Transverse colon (tissue), 4 donors: Measurements from ENCODE around the gene XRCC2. TPM values are rescaled to one million over a fixed set of nuclear protein-coding genes. Genes with fewer than 3 reads are reported as not detected.
A peak's percentile ranks its signal among the peaks of the same experiment; 100 is the strongest.

Experiments
- DNase-seq: peaks from one replicate; pipeline ENCODE4 v3.0.0-alpha.2; 2019
- H3K27ac ChIP-seq, 4 donors: fragments of 200-600 bp; sonication (generic); 2 replicates each; pipeline ENCODE4 v1.5.1; 2016 to 2018; ENCODE audit warnings: inconsistent platforms in 4 of 4
- H3K27me3 ChIP-seq: fragments of 200-600 bp; sonication (generic); 2 replicates; pipeline ENCODE4 v1.5.1; 2017; ENCODE audit warnings: inconsistent platforms
- H3K36me3 ChIP-seq, 4 donors: fragments of 200-600 bp; sonication (generic); 2 replicates each; pipeline ENCODE4 v1.5.1; 2017 to 2019; ENCODE audit warnings: inconsistent platforms in 4 of 4
- H3K4me1 ChIP-seq, 4 donors: fragments of 200-600 bp; sonication (generic); 2 replicates each; pipeline ENCODE4 v1.5.1; 2017 to 2020; ENCODE audit warnings: inconsistent platforms in 4 of 4
- H3K4me3 ChIP-seq, 4 donors: fragments of 200-600 bp; sonication (generic); 1 replicate in 1 of 4; 2 replicates in 3 of 4; pipeline versions ENCODE4 v1.5.1 to v1.6.1; 2017 to 2019; ENCODE audit warnings: inconsistent platforms in 4 of 4
- H3K9me3 ChIP-seq, 2 donors: fragments of 200-600 bp; sonication (generic); 2 replicates each; pipeline ENCODE4 v1.5.1; 2017 to 2019; ENCODE audit warnings: inconsistent platforms in 2 of 2
- EP300 ChIP-seq: sonication (generic); formaldehyde crosslinking; IDR thresholded peaks from one replicate; pipeline ENCODE4 v1.6.1; 2017; ENCODE audit warnings: antibody characterized with exemption, low read depth
- POLR2A ChIP-seq: fragments of 450-650 bp; IDR thresholded peaks from one replicate; pipeline ENCODE4 v1.6.1; 2016; ENCODE audit warnings: antibody characterized with exemption, mild to moderate bottlenecking, moderate library complexity
- POLR2AphosphoS5 ChIP-seq, 3 donors: sonication (generic); formaldehyde crosslinking; IDR thresholded peaks; one replicate each; pipeline ENCODE4 v1.6.1; 2016; ENCODE audit warnings: antibody characterized with exemption in 3 of 3
- WGBS, 2 donors: methylation state at CpG; one replicate each; pipeline ENCODE4 v1.1.5; 2018; ENCODE audit warnings: low coverage in 1 of 2; 5-methylcytosine and 5-hydroxymethylcytosine counted together
- in situ Hi-C, 4 donors: fragments of 200-750 bp; cut with MboI; loops; one replicate each; pipeline versions ENCODE4 v1.15.0 to v1.15.1; 2017; ENCODE audit warnings: low sequenced_read_pairs in 3 of 4, low pct_ligation_motif_present in 1 of 4, low pct_unique_long_range_greater_than_20kb in 1 of 4
- intact Hi-C: fragments of 100-400 bp; cut with DNase I; formaldehyde crosslinking; loops from one replicate; pipeline ENCODE4 v1.15.1; 2023; ENCODE audit warnings: low total_unique reads
- total RNA-seq, 4 donors: library from RNA; depleted of rRNA; stranded (reverse); fragments of >200 nt; gene quantifications; one replicate each; pipeline ENCODE4 v1.1.0, GENCODE V29; 2016
- TF ChIP-seq, protein P1 (sequence below), 5 experiments: fragments of 200-600 bp in 3 of 5; fragments of 450-650 bp in 2 of 5; sonication (generic) in 3 of 5; IDR thresholded peaks; 1 replicate in 2 of 5; 2 replicates in 3 of 5; pipeline ENCODE4 v1.5.1; 2016 to 2017; ENCODE audit warnings: antibody characterized with exemption in 5 of 5, inconsistent platforms in 3 of 5, mild to moderate bottlenecking in 2 of 5, moderate library complexity in 1 of 5

Gene XRCC2
- total RNA-seq, 4 donors from 2014 or later = 0.55 to 14.5 (median 0.79) TPM; not detected in 1

DNA sequence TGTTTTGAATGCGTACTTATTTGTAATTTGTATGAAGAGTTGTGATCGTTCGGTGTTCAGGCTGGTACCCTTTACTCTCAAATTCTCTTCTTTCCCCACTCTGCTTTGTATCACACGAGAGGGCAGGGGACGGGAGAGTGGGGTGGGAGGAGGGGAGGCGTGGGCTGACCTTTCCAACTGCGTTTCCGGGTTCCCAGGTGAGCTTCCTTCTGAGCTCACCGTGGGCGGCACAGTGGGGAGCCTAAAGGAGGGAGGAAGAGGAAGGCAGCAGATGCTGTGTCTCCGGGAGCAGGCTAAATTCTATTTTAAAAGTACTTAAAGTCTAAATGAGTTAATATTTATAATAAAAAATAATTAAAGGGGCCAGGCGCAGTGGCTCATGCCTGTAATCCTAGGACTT, 7.4 kb upstream of the XRCC2 start:
- Histone ChIP-seq H3K27me3 (no peaks in the 10 kb centered on the region), H3K27ac (no peak overlapping the region), H3K9me3 (no peaks in the 10 kb centered on the region), H3K4me3 (no peak overlapping the region), H3K36me3 (no peaks in the 10 kb centered on the region), H3K4me1 (no peaks in the 10 kb centered on the region)
- TF ChIP-seq EP300 (no peak), POLR2A (no peak), POLR2AphosphoS5 (IDR thresholded peaks at IDR 0.05) (no peak)
- TF ChIP-seq, protein P1, sequence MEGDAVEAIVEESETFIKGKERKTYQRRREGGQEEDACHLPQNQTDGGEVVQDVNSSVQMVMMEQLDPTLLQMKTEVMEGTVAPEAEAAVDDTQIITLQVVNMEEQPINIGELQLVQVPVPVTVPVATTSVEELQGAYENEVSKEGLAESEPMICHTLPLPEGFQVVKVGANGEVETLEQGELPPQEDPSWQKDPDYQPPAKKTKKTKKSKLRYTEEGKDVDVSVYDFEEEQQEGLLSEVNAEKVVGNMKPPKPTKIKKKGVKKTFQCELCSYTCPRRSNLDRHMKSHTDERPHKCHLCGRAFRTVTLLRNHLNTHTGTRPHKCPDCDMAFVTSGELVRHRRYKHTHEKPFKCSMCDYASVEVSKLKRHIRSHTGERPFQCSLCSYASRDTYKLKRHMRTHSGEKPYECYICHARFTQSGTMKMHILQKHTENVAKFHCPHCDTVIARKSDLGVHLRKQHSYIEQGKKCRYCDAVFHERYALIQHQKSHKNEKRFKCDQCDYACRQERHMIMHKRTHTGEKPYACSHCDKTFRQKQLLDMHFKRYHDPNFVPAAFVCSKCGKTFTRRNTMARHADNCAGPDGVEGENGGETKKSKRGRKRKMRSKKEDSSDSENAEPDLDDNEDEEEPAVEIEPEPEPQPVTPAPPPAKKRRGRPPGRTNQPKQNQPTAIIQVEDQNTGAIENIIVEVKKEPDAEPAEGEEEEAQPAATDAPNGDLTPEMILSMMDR (IDR thresholded peaks at IDR 0.05) = no peak
- no peak for DNase-seq
- intact Hi-C loops = no loop called here
- WGBS, 2 donors = 69 to 74% methylated on average over 11 to 12 of the region's 12 CpGs
- in situ Hi-C loops = loop anchor here in 2 of 4 donors (25.0 kb wide), 2 partner anchors 221 to 346 kb away; no protein-coding TSS in a partner anchor

DNA sequence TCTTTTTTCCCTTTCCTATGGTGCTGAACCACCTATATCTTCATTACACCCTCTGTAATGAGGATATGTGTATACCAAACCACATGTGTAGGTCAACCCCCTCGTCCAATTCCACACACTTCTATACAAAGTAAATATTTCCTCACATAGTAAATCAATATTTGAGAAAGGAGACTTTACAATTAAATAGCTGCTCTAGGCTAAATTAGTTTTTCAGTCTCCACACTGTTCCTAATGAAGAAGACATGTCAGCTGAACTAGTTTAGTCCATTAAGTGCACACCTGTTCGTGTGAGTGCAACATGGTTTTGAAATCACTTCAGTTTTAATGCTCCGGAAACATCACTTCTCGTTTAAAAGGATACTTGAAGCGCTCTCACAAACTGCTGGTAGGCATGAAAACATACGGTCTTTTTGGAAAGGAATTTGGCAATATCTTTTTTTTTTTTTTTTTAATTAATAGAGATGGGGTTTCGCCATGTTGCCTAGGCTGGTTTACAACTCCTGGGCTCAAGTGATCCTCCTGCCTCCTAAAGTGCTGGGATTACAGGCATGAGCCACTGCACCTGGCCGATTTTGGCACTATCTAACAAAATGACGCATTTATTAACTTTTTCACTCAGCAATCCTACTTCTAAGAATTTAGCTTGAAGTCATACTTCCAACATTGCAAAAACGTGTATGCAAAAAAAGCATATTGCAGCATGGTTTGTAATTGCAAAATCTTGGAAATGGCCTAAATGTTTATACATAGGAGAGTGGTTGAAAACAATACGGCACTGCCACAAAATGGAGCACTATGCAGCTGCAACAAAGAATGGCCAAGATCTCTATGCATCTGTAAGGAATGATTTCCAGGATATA, 2.1 kb upstream of the XRCC2 start:
- no peak for DNase-seq
- H3K9me3 ChIP-seq = no peaks in the 10 kb centered on the region
- H3K4me3 ChIP-seq = no peak overlapping the region
- in situ Hi-C loops = loop anchor here in 2 of 4 donors (25.0 kb wide), 2 partner anchors 216 to 341 kb away; no protein-coding TSS in a partner anchor
- 74 to 80% methylated on average over 10 to 11 of the region's 11 CpGs for WGBS, 2 donors
- no peaks in the 10 kb centered on the region for H3K27me3 ChIP-seq
- H3K36me3 ChIP-seq = no peaks in the 10 kb centered on the region
- TF ChIP-seq EP300 = no peak
- no peak for TF ChIP-seq POLR2A
- no peak for TF ChIP-seq POLR2AphosphoS5 (IDR thresholded peaks at IDR 0.05)
- TF ChIP-seq, protein P1 (IDR thresholded peaks at IDR 0.05) = no peak
- intact Hi-C loops = no loop called here
- peaks cover 0 to 14% (median 8%) of the 10 kb centered on the region in 4 donors for H3K4me1 ChIP-seq
- H3K27ac ChIP-seq = no peak overlapping the region

DNA sequence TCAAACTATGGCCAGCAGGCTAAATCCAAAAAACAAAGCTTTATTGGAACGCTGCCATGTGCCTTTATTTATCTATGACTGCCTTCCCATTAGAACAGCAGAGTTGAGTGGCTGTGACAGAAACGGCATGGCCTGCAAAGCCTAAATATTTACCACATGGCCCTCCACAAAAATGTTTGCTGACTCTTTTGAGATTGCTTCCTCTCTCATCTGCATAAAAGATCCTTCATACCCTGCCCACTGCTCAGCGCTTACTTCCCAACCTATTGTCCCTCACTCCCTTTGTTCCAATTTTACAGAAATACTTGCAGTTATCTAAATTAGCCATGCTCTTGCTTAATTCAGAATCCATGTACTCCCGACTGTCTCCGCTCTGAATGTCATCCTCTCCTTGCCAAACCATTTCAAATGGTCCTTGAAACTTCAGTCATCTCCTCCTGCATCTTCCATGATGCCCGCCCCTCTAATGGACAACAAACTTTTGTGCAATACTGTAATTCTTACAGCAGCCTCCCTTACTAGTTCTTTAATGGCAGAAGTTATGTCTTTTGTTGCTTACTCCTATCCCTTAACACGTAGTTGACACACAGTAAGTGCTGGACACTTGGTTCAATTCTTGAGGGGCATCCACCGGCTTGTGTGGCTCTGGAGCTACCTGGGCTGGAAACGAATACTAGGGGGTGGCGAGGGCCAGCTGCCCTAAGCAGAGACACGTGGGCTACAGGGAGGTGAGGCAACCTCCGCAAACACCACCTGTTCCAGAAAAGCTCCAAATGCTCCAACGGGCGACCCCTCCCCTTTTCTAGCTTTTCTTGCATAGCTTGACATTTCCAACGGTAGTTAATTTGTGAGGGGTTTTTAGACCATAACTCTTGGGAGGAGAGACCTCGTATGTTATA, 832 bp downstream of the XRCC2 start:
- no peaks in the 10 kb centered on the region for H3K36me3 ChIP-seq
- 10 to 29% methylated on average over 6 to 16 of the region's 16 CpGs for WGBS, 2 donors
- no peak for DNase-seq
- no peaks in the 10 kb centered on the region for H3K27me3 ChIP-seq
- intact Hi-C loops (no loop called here), in situ Hi-C loops (loop anchor here in 2 of 4 donors (25.0 kb wide), 2 partner anchors 213 to 338 kb away; no protein-coding TSS in a partner anchor)
- peaks cover 0 to 14% (median 8%) of the 10 kb centered on the region in 4 donors for H3K4me1 ChIP-seq
- no peaks in the 10 kb centered on the region for H3K9me3 ChIP-seq
- H3K4me3 ChIP-seq = peak overlapping the region in 3 of 4 donors; percentile 61 to 75 (median 62)
- TF ChIP-seq, protein P1 (IDR thresholded peaks at IDR 0.05) = no peak
- TF ChIP-seq POLR2A = no peak
- TF ChIP-seq EP300 = no peak
- no peak for TF ChIP-seq POLR2AphosphoS5 (IDR thresholded peaks at IDR 0.05)
- H3K27ac ChIP-seq = peak overlapping the region in 1 of 4 donors; percentile 86

DNA sequence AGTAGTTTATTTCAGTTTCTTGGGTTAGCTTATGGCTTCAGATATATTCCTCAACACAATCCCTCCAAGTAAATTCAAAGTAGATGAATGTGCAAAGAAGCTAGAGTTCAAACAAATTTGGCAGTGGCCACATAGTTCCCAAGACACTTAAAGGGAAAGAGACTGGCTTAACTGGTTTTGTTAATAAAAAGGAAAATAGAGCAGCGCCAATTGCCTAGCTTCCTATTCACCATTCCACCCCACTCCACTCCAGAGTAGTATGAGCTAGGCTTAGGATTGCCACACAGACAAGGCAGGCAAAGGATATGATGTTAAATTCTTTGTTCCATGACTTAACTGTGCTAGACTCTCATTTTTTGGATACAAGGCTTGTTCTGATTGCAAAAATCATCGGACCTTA, 2.0 kb downstream of the XRCC2 start:
- Histone ChIP-seq H3K36me3 (no peaks in the 10 kb centered on the region), H3K27me3 (no peaks in the 10 kb centered on the region), H3K27ac (no peak overlapping the region), H3K4me1 (peaks cover 0 to 14% (median 8%) of the 10 kb centered on the region in 4 donors), H3K4me3 (no peak overlapping the region), H3K9me3 (no peaks in the 10 kb centered on the region)
- in situ Hi-C loops (no loop called here), intact Hi-C loops (no loop called here)
- WGBS, 2 donors = 95% methylated on average over 2 of the region's 2 CpGs
- no peak for DNase-seq
- TF ChIP-seq EP300 = no peak
- TF ChIP-seq POLR2A = no peak
- no peak for TF ChIP-seq POLR2AphosphoS5 (IDR thresholded peaks at IDR 0.05)
- TF ChIP-seq, protein P1 (IDR thresholded peaks at IDR 0.05) = no peak
